ENCODE results near the gene RPS6KB2. TPM values are rescaled to one million over a fixed set of nuclear protein-coding genes. Genes with fewer than 3 reads are reported as not detected.

Gene RPS6KB2
- total and polyA plus RNA-seq, 2 donors (not counting 1 experiment from before 2014, with no cell fraction given), result 81.8 to 131 TPM

GRCh38 chr11:67436459-67437081, 8.3 kb downstream of the RPS6KB2 start:
- Histone ChIP-seq H2AFZ (ENCODE audit: insufficient read depth, low read depth, low read length, poor library complexity, severe bottlenecking) (no peak overlapping the region), H3K27me3 (replicated peaks in 1 of 4; ENCODE audit: control extremely low read depth in 1 of 4, control insufficient read depth in 3 of 4, insufficient read depth in 4 of 4, low read length in 3 of 4) (no peaks in the 10 kb centered on the region), H3K9me3 (ENCODE audit: control extremely low read depth in 1 of 3, control insufficient read depth in 2 of 3, insufficient read depth in 1 of 3, low read length in 2 of 3) (peaks cover 0 to 3% (median 0%) of the 10 kb centered on the region in 3 donors), H3K4me1 (ENCODE audit: control insufficient read depth in 2 of 2, insufficient read depth in 2 of 2, low read length in 2 of 2) (peaks cover 65 to 89% of the 10 kb centered on the region in 2 donors), H3K27ac (ENCODE audit: low read length in 2 of 2) (peak overlapping the region; percentile 71 to 88), H3K79me2 (ENCODE audit: control insufficient read depth, insufficient read depth, low read length) (peaks cover 74% of the 10 kb centered on the region), H3K9ac (ENCODE audit: low read length) (peak overlapping the region; percentile 82), H3K4me2 (replicated peaks; ENCODE audit: low read depth, low read length, poor library complexity, severe bottlenecking) (peak overlapping the region; percentile 99), H4K20me1 (ENCODE audit: control insufficient read depth, insufficient read depth, low read length, poor library complexity, severe bottlenecking) (peaks cover 76% of the 10 kb centered on the region), H3K4me3 (ENCODE audit: control extremely low read depth in 1 of 5, extremely low read depth in 1 of 5, insufficient read depth in 1 of 5, low read depth in 2 of 5, low read length in 4 of 5) (peak overlapping the region; percentile 51 to 96 (median 86)), H3K36me3 (replicated peaks in 1 of 2; ENCODE audit: control extremely low read depth in 1 of 2, control insufficient read depth in 1 of 2, extremely low read depth in 1 of 2, insufficient read depth in 2 of 2, low read length in 1 of 2) (peaks cover 0 to 46% of the 10 kb centered on the region in 2 experiments)
- POLR2A ChIA-PET, result interaction anchor here (0.6 to 9.5 kb wide), 25 partner anchors 8 to 318 kb away, joined by 3 to 215 read pairs (median 10); partner anchors contain the start of genes AIP, ANKRD13D, CABP4 and CLCF1
- peak overlapping the region; percentile 88 for H3K4me3 Mint-ChIP-seq
- TF ChIP-seq EZH2 (IDR thresholded peaks at IDR 0.05; ENCODE audit: borderline replicate concordance, insufficient read depth, low read depth, low read length, poor library complexity, severe bottlenecking) (no peak), CTCF (IDR thresholded peaks at IDR 0.05) (no peak)
- intact Hi-C loops (cut with micrococcal nuclease), result loop anchor here (1.0 to 2.0 kb wide), 8 partner anchors 8 to 70 kb away; partner anchors contain the start of genes AIP, RPS6KB2 and TMEM134
- no peaks in the 10 kb centered on the region for H3K9me3 Mint-ChIP-seq (ENCODE audit: insufficient read depth)
- H3K27me3 Mint-ChIP-seq, result no peaks in the 10 kb centered on the region
- peak; percentile 73 for DNase-seq
- peak overlapping the region; percentile 98 for H3K27ac Mint-ChIP-seq
- WGBS (ENCODE audit: insufficient coverage), result 0% methylated on average over 5 of the region's 6 CpGs
- ATAC-seq (ENCODE audit: low read depth), result peak; percentile 39
- H3K4me1 Mint-ChIP-seq, result peaks cover 90% of the 10 kb centered on the region
- CTCF ChIA-PET, result interaction anchor here (0.6 to 4.4 kb wide), 20 partner anchors 8 to 85 kb away, joined by 3 to 63 read pairs (median 7); partner anchors contain the start of genes CABP4, PITPNM1, PPP1CA and RPS6KB2
